ENCODE data around the gene HSPA12B. TPM values are rescaled to one million over a fixed set of nuclear protein-coding genes. Genes with fewer than 3 reads are reported as not detected.

The HSPA12B gene
- total RNA-seq, 1 donor from 2014 or later: 9.9 TPM

Other genes starting within 250 kb of the HSPA12B start
- not detected in 2 replicates for gene GFRA4, start 69.3 kb upstream of the HSPA12B start, total RNA-seq
- under 0.01 TPM in 1 of 2 replicates, not detected in the other for gene ADAM33, start 50.7 kb upstream of the HSPA12B start, total RNA-seq
- gene SIGLEC1, start 20.1 kb upstream of the HSPA12B start, total RNA-seq: not detected in 2 replicates
- 10.3 and 19.2 TPM in 2 replicates for gene ADISSP, start 35.1 kb downstream of the HSPA12B start, total RNA-seq
- gene SPEF1, start 48.8 kb downstream of the HSPA12B start, total RNA-seq: under 0.01 TPM in 1 of 2 replicates, not detected in the other
- gene CENPB, start 54.1 kb downstream of the HSPA12B start, total RNA-seq: 51.2 and 76.8 TPM in 2 replicates
- gene CDC25B, start 63.6 kb downstream of the HSPA12B start, total RNA-seq: 18.3 and 21.4 TPM in 2 replicates
- 10.7 and 15.7 TPM in 2 replicates for gene AP5S1, start 87.9 kb downstream of the HSPA12B start, total RNA-seq
- 12.4 and 15.9 TPM in 2 replicates for gene MAVS, start 114.1 kb downstream of the HSPA12B start, total RNA-seq
- gene PANK2, start 156.7 kb downstream of the HSPA12B start, total RNA-seq: 27.9 and 31.0 TPM in 2 replicates

Measured in lung microvascular endothelial cell (primary cell).